ENCODE measurements around the gene STK38L.

DNA sequence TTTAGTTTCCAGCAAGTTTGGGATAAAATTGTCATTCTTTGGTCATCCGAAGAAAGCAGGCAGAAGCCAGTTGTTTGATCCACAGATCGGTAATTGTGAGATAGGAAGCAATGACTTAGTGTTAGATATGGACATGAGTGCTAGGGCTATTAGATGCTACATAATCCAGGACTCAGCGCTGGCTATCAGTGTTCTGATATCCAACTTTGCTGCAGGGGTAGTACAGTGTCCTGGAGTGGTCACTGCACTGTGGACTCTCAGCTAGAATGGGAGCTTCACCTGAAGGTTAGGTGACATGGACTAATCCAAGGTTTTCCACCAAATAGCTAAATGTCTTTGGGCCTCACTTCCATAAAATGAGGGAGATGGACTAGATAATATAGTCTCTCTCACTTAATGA, 39.9 kb downstream of the STK38L start:
- TF ChIP-seq, protein P1, sequence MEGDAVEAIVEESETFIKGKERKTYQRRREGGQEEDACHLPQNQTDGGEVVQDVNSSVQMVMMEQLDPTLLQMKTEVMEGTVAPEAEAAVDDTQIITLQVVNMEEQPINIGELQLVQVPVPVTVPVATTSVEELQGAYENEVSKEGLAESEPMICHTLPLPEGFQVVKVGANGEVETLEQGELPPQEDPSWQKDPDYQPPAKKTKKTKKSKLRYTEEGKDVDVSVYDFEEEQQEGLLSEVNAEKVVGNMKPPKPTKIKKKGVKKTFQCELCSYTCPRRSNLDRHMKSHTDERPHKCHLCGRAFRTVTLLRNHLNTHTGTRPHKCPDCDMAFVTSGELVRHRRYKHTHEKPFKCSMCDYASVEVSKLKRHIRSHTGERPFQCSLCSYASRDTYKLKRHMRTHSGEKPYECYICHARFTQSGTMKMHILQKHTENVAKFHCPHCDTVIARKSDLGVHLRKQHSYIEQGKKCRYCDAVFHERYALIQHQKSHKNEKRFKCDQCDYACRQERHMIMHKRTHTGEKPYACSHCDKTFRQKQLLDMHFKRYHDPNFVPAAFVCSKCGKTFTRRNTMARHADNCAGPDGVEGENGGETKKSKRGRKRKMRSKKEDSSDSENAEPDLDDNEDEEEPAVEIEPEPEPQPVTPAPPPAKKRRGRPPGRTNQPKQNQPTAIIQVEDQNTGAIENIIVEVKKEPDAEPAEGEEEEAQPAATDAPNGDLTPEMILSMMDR (IDR thresholded peaks at IDR 0.05 in 8 of 11, conservative IDR thresholded peaks at IDR 0.05 in 3 of 11) = no peak
- no peak for TF ChIP-seq POLR2AphosphoS5 (IDR thresholded peaks at IDR 0.05)
- no peak for TF ChIP-seq POLR2A (IDR thresholded peaks at IDR 0.05)

Data from spleen (tissue), 7 donors.